PC-9 (cell line): ENCODE results near the gene TEX54.

Source experiments
- CTCF ChIP-seq: fragments of 200-600 bp; sonication (generic); conservative IDR thresholded peaks from 2 replicates; pipeline ENCODE4 v1.6.1; 2017; ENCODE audit warnings: mixed run types, antibody characterized with exemption, mild to moderate bottlenecking, moderate library complexity
- EZH2 ChIP-seq: fragments of 200-600 bp; sonication (generic); IDR thresholded peaks from 2 replicates; pipeline ENCODE4 v1.8.0; 2017; ENCODE audit warnings: antibody characterized with exemption, low read depth

DNA sequence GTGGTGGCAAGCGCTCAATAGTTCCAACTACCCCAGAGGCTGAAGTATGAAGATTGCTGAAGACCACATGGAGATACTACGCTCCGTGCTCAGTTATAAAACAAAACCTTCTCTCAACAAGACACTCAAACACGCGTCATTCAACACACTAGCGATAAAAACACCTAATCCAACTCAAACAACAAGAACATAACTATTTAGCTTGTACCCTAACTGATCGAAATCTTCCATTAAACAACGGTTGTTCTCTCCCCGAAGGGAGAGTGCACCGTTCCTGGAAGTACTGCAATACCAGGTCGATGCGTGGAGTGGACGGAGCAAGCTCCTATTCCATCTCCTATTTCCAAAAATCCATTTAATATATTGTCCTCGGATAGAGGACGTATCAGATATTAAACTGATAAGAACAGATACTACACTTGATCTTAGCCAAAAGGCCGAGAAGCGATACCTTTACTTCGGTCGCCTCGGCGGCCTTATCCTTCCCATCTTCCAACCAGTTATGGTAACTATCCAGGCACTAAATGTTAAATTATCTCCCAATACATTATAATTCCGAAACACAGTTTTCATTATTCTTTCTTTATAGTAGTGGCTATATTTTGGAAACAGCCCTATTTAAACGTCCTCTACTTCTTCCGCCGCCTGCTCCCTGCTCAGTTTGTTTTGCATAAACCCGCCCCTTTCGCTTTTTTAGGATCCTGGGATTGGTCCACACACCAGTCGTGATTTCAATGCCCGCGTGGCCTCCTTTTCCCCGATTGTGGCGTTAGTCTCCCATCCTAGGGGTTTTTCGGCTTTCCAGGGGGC lies 8.9 kb upstream of the TEX54 start:
- TF ChIP-seq CTCF (no peak), EZH2 (no peak)
